ENCODE results near the gene TPGS2.

- TF ChIP-seq POLR2A (IDR thresholded peaks at IDR 0.05) (no peak), CTCF (IDR thresholded peaks at IDR 0.05) (no peak)
Measured at GRCh38 chr18:36752929-36753865, 75.6 kb downstream of the TPGS2 start.
